Transverse colon (tissue), 4 donors: ENCODE results near the gene RMDN2. TPM values are rescaled to one million over a fixed set of nuclear protein-coding genes. Genes with fewer than 3 reads are reported as not detected.

ENCODE experiments used
- DNase-seq: peaks from one replicate; pipeline ENCODE4 v3.0.0-alpha.2; 2019
- H3K27ac ChIP-seq, 4 donors: fragments of 200-600 bp; sonication (generic); 2 replicates each; pipeline ENCODE4 v1.5.1; 2016 to 2018; ENCODE audit warnings: inconsistent platforms in 4 of 4
- H3K27me3 ChIP-seq: fragments of 200-600 bp; sonication (generic); 2 replicates; pipeline ENCODE4 v1.5.1; 2017; ENCODE audit warnings: inconsistent platforms
- H3K36me3 ChIP-seq, 4 donors: fragments of 200-600 bp; sonication (generic); 2 replicates each; pipeline ENCODE4 v1.5.1; 2017 to 2019; ENCODE audit warnings: inconsistent platforms in 4 of 4
- H3K4me1 ChIP-seq, 4 donors: fragments of 200-600 bp; sonication (generic); 2 replicates each; pipeline ENCODE4 v1.5.1; 2017 to 2020; ENCODE audit warnings: inconsistent platforms in 4 of 4
- H3K4me3 ChIP-seq, 4 donors: fragments of 200-600 bp; sonication (generic); 1 replicate in 1 of 4; 2 replicates in 3 of 4; pipeline versions ENCODE4 v1.5.1 to v1.6.1; 2017 to 2019; ENCODE audit warnings: inconsistent platforms in 4 of 4
- H3K9me3 ChIP-seq, 2 donors: fragments of 200-600 bp; sonication (generic); 2 replicates each; pipeline ENCODE4 v1.5.1; 2017 to 2019; ENCODE audit warnings: inconsistent platforms in 2 of 2
- EP300 ChIP-seq: sonication (generic); formaldehyde crosslinking; IDR thresholded peaks from one replicate; pipeline ENCODE4 v1.6.1; 2017; ENCODE audit warnings: antibody characterized with exemption, low read depth
- POLR2A ChIP-seq: fragments of 450-650 bp; IDR thresholded peaks from one replicate; pipeline ENCODE4 v1.6.1; 2016; ENCODE audit warnings: antibody characterized with exemption, mild to moderate bottlenecking, moderate library complexity
- POLR2AphosphoS5 ChIP-seq, 3 donors: sonication (generic); formaldehyde crosslinking; IDR thresholded peaks; one replicate each; pipeline ENCODE4 v1.6.1; 2016; ENCODE audit warnings: antibody characterized with exemption in 3 of 3
- WGBS, 2 donors: methylation state at CpG; one replicate each; pipeline ENCODE4 v1.1.5; 2018; ENCODE audit warnings: low coverage in 1 of 2; 5-methylcytosine and 5-hydroxymethylcytosine counted together
- in situ Hi-C, 4 donors: fragments of 200-750 bp; cut with MboI; loops; one replicate each; pipeline versions ENCODE4 v1.15.0 to v1.15.1; 2017; ENCODE audit warnings: low sequenced_read_pairs in 3 of 4, low pct_ligation_motif_present in 1 of 4, low pct_unique_long_range_greater_than_20kb in 1 of 4
- intact Hi-C: fragments of 100-400 bp; cut with DNase I; formaldehyde crosslinking; loops from one replicate; pipeline ENCODE4 v1.15.1; 2023; ENCODE audit warnings: low total_unique reads
- total RNA-seq, 4 donors: library from RNA; depleted of rRNA; stranded (reverse); fragments of >200 nt; gene quantifications; one replicate each; pipeline ENCODE4 v1.1.0, GENCODE V29; 2016
- TF ChIP-seq, protein P1 (sequence below), 5 experiments: fragments of 200-600 bp in 3 of 5; fragments of 450-650 bp in 2 of 5; sonication (generic) in 3 of 5; IDR thresholded peaks; 1 replicate in 2 of 5; 2 replicates in 3 of 5; pipeline ENCODE4 v1.5.1; 2016 to 2017; ENCODE audit warnings: antibody characterized with exemption in 5 of 5, inconsistent platforms in 3 of 5, mild to moderate bottlenecking in 2 of 5, moderate library complexity in 1 of 5

The RMDN2 gene
- total RNA-seq, 4 donors from 2014 or later: 12.3 to 48.3 (median 28.9) TPM

DNA sequence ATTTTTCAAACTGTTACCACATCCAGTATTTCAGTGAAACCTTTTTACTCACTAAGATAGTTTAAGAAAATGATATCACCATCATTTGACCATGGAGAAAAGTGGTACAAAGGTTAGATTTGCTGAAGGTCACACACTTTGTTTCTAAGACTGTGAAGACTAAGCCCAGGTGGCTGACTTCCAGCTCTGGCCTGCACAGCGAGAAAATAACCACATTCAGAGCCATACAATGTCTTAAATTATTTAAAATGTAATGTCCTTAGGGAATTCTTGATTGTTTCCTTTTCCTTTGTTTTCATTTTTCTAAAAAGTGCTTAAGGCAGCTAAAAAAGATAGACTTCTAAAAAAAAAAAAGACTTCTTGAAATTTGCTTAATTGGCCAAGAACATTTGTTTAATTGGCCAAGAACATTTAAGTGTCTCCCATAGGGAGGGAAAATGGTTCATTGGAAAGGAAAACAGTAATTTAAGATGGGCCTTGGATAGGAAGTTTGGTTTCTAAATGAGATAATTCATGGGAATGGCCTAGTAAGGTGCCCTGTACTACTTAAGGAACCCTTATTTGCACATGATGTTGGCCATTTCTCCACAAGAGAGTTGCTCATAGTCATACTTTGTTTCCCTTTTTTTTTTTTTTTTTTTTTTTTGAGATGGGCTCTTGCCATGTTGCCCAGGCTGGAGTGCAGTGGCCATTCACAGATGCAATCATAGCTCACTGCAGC is 105.7 kb downstream of the RMDN2 start:
- in situ Hi-C loops: no loop called here

DNA sequence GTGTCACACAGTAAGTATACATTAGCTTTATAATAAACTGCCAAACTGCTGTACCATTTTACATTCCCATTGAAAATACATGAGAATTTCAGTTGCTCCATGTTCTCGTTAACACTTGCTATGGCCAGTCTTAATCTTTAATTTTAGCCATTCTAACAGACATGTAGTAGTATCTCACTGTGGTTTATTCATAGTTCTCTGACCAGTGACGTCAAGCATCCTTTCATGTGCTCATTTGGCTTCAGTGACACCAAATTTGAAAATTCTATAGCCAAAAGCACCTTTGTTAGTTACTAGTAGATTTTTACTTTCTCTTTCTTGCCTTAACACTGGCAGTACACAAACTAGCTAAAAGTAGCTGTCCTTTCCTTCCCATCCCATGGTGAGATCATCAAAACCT is 107.9 kb downstream of the RMDN2 start:
- no peak overlapping the region for H3K27ac ChIP-seq
- WGBS, 2 donors: 85 to 88% methylated on average over 2 of the region's 2 CpGs
- peaks cover 6% of the 10 kb centered on the region for H3K27me3 ChIP-seq
- H3K36me3 ChIP-seq: no peaks in the 10 kb centered on the region
- no peak for TF ChIP-seq POLR2A
- no peak overlapping the region for H3K4me3 ChIP-seq
- intact Hi-C loops: no loop called here
- no peak for DNase-seq
- no peaks in the 10 kb centered on the region for H3K9me3 ChIP-seq
- H3K4me1 ChIP-seq: no peaks in the 10 kb centered on the region
- in situ Hi-C loops: no loop called here

More for the DNA sequence above, 105.7 kb downstream of the RMDN2 start:
- no peak overlapping the region for H3K27ac ChIP-seq
- intact Hi-C loops: no loop called here
- DNase-seq: no peak
- H3K9me3 ChIP-seq: no peaks in the 10 kb centered on the region
- H3K27me3 ChIP-seq: no peaks in the 10 kb centered on the region
- no peak overlapping the region for H3K4me3 ChIP-seq
- no peak for TF ChIP-seq POLR2AphosphoS5 (IDR thresholded peaks at IDR 0.05)
- no peak for TF ChIP-seq EP300
- TF ChIP-seq POLR2A: no peak
- WGBS, 2 donors: 69 to 84% methylated on average over 1 of the region's 1 CpG
- no peaks in the 10 kb centered on the region for H3K4me1 ChIP-seq
- no peaks in the 10 kb centered on the region for H3K36me3 ChIP-seq

DNA sequence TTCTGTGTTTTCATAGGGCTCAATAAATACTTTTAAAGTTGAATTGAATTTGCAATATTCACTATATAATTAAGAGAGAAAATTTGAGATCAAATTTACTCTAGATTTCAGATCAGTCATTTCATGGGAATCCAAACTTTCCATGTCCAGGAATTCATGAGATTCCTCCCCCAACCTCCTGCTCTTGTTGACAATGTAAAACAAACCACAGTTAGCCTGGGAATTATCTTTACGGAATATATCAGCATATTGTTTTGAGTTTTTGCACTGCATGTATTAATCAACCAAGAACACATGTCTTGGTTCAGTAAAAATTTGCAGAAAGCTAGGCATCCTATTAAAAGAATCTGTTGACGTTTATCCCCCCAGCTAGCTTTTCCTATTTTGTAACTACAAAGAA is 108.6 kb downstream of the RMDN2 start:
- H3K4me1 ChIP-seq: no peaks in the 10 kb centered on the region
- intact Hi-C loops: no loop called here
- WGBS, 2 donors: 44 to 89% methylated on average over 2 of the region's 2 CpGs
- H3K4me3 ChIP-seq: no peak overlapping the region
- TF ChIP-seq POLR2AphosphoS5 (IDR thresholded peaks at IDR 0.05) (no peak), POLR2A (no peak), EP300 (no peak)
- TF ChIP-seq, protein P1, sequence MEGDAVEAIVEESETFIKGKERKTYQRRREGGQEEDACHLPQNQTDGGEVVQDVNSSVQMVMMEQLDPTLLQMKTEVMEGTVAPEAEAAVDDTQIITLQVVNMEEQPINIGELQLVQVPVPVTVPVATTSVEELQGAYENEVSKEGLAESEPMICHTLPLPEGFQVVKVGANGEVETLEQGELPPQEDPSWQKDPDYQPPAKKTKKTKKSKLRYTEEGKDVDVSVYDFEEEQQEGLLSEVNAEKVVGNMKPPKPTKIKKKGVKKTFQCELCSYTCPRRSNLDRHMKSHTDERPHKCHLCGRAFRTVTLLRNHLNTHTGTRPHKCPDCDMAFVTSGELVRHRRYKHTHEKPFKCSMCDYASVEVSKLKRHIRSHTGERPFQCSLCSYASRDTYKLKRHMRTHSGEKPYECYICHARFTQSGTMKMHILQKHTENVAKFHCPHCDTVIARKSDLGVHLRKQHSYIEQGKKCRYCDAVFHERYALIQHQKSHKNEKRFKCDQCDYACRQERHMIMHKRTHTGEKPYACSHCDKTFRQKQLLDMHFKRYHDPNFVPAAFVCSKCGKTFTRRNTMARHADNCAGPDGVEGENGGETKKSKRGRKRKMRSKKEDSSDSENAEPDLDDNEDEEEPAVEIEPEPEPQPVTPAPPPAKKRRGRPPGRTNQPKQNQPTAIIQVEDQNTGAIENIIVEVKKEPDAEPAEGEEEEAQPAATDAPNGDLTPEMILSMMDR (IDR thresholded peaks at IDR 0.05): no peak
- no peak for DNase-seq
- H3K27me3 ChIP-seq: peaks cover 6% of the 10 kb centered on the region
- no peaks in the 10 kb centered on the region for H3K36me3 ChIP-seq
- H3K9me3 ChIP-seq: no peaks in the 10 kb centered on the region
- in situ Hi-C loops: no loop called here
- H3K27ac ChIP-seq: no peak overlapping the region

DNA sequence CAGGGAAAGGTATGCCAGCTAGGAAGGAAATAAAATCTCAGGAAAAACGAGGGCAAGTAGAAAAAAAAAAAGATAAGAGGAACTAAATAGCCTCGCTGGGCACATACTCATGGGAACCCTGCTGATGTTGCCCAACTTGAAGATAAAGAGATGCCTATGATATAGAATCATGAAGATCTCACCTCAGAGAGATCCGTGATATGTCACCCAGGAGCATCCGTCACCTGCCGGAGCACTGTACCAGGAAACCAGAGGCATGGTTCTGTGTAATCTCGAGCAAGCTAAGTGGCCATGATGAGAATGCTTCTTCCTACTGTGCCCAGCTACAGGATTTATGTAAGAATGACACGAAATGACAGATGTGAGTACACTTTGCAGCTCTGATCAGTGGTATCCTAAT is 110.9 kb downstream of the RMDN2 start:
- no peak for TF ChIP-seq POLR2AphosphoS5 (IDR thresholded peaks at IDR 0.05)
- in situ Hi-C loops (no loop called here), intact Hi-C loops (no loop called here)
- no peaks in the 10 kb centered on the region for H3K4me1 ChIP-seq
- no peaks in the 10 kb centered on the region for H3K36me3 ChIP-seq
- H3K4me3 ChIP-seq: no peak overlapping the region
- H3K9me3 ChIP-seq: no peaks in the 10 kb centered on the region
- no peak for DNase-seq
- H3K27ac ChIP-seq: no peak overlapping the region
- peaks cover 6% of the 10 kb centered on the region for H3K27me3 ChIP-seq
- WGBS, 2 donors: 82 to 89% methylated on average over 6 to 7 of the region's 7 CpGs

DNA sequence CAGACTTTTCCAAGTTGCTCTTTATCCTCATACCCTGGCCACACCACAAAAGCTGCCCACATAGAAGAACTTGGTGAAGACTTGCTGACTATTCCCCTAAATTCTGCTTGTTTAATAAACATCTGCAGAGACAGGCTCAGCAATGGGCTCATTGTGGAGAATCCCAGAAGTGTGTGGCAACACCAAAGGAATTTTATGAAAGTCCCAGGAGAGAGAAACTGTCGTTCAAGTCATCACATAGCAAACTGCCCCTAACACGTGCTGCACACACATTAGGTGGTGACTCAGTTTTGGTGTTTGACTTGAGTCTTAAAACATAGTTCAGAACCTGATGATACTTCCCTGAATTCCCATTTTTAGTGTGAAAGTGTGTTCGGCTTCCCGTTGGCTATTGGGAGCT is 112.2 kb downstream of the RMDN2 start:
- no peak overlapping the region for H3K4me3 ChIP-seq
- in situ Hi-C loops (no loop called here), intact Hi-C loops (no loop called here)
- WGBS, 2 donors: 68 to 82% methylated on average over 4 of the region's 4 CpGs
- no peak for DNase-seq
- no peak overlapping the region for H3K27ac ChIP-seq
- TF ChIP-seq POLR2A (no peak), POLR2AphosphoS5 (IDR thresholded peaks at IDR 0.05) (no peak), EP300 (no peak)
- TF ChIP-seq, protein P1 (IDR thresholded peaks at IDR 0.05): no peak
- H3K4me1 ChIP-seq: no peaks in the 10 kb centered on the region
- no peaks in the 10 kb centered on the region for H3K9me3 ChIP-seq
- H3K27me3 ChIP-seq: peaks cover 6% of the 10 kb centered on the region
- H3K36me3 ChIP-seq: no peaks in the 10 kb centered on the region
